Heart left ventricle (tissue), 13 donors: Measurements from ENCODE around the gene EXOC3L4.

Experiments used
- CTCF ChIP-seq, 12 donors: fragments of 200-600 bp; sonication (generic) in 4 of 12; IDR thresholded peaks; one replicate each; pipeline versions ENCODE4 v1.5.0 to v1.8.0; 2018 to 2022; ENCODE audit warnings: antibody characterized with exemption in 12 of 12, mild to moderate bottlenecking in 5 of 12
- POLR2A ChIP-seq, 2 donors: fragments of 450-650 bp; IDR thresholded peaks; one replicate each; pipeline ENCODE4 v1.6.1; 2017; ENCODE audit warnings: antibody characterized with exemption in 2 of 2, mild to moderate bottlenecking in 2 of 2, moderate library complexity in 2 of 2
- donor health status: ischemic (EF 13 %, LVEDD 7.1; RV severe dilation, severe dysfunction).
- donor health status: DM: no; HTN: yes; CAD: no.
- donor health status: DM: no; HTN: no; CAD: no.
- donor health status: ischemic (EF 25% LVEDD 6.9; RV normal size, moderate dysfunction).
- donor health status: ischemic (EF 25% LVEDD 5.7; RV mildly dilated, moderate dysfunction).
- donor health status: ischemic (EF 35%, LVEDD 5.7; RV mildly dilated, moderate dysfunction).
- donor health status: nonischemic (EF 11% LVEDD 7.7; RV severe dilation, severe dysfunction).
- donor health status: DM: yes; HTN: yes; CAD: no.
- donor health status: PGD.
- donor health status: ischemic (EF 29% LVEDD 5.4; RV normal size, mild dysfunction).
- donor health status: nonischemic (EF 23%, LVEDD 6.1; RV moderate dilation, normal function).

- TF ChIP-seq CTCF (IDR thresholded peaks at IDR 0.05) (no peak), POLR2A (IDR thresholded peaks at IDR 0.05) (no peak)
Measured at GRCh38 chr14:103118018-103118662, 23.6 kb downstream of the EXOC3L4 start.
